ENCODE data around the gene FBXO24.

- TF ChIP-seq, protein P1, sequence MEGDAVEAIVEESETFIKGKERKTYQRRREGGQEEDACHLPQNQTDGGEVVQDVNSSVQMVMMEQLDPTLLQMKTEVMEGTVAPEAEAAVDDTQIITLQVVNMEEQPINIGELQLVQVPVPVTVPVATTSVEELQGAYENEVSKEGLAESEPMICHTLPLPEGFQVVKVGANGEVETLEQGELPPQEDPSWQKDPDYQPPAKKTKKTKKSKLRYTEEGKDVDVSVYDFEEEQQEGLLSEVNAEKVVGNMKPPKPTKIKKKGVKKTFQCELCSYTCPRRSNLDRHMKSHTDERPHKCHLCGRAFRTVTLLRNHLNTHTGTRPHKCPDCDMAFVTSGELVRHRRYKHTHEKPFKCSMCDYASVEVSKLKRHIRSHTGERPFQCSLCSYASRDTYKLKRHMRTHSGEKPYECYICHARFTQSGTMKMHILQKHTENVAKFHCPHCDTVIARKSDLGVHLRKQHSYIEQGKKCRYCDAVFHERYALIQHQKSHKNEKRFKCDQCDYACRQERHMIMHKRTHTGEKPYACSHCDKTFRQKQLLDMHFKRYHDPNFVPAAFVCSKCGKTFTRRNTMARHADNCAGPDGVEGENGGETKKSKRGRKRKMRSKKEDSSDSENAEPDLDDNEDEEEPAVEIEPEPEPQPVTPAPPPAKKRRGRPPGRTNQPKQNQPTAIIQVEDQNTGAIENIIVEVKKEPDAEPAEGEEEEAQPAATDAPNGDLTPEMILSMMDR (conservative IDR thresholded peaks at IDR 0.05; ENCODE audit: low read length), result no peak
- TF ChIP-seq EZH2phosphoT487 (IDR thresholded peaks at IDR 0.05; ENCODE audit: borderline replicate concordance), result no peak
Measured at GRCh38 chr7:100626055-100626454, 39.9 kb downstream of the FBXO24 start.

Data from Loucy (cell line).